GM10266 (cell line): ENCODE results near the gene RALGDS.

Source experiments
- DNase-seq: peaks from one replicate; pipeline ENCODE4 v3.0.0; 2012; ENCODE audit errors: extremely low spot score
- TF ChIP-seq, protein P1 (sequence below): IDR thresholded peaks from 2 replicates; pipeline ENCODE4 v1.5.1; 2012; ENCODE audit warnings: mild to moderate bottlenecking, low read depth; ENCODE audit not compliant: control insufficient read depth, insufficient read depth; ENCODE audit errors: missing control alignments

Gene RALGDS

DNA sequence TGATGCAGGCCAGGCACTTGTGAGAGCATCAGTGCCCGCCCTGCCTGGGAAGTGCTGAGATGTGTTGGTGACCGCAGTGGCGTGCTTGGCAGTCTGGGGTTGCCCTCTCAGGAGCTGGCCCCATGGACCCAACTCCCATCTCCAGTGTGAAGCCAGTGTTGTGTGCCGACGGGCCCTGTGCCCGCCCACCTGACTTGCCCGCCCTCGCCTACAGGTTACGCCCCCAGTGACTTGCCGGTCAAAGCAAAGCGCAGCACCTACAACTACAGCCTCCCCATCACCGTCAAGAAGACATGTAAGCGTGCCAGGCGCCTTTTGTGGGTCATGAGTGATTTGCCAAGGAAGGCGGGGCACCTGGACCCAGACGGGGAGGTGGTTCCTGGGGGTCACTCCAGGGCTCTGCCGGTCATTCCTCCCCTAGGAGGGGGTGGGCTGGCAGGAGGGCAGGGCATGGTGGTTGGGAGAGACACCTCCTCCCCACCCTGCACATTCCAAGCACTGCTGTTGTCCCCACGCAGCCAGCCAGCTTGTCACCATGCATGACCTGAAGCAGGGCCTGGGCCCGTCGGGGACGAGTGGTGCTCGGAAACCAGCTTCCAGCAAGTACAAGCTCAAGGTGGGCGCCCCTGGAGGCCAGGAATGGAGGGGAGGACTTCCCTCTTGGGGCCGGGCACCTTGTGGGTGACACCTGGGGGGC is 66.7 kb downstream of the RALGDS start:
- TF ChIP-seq, protein P1, sequence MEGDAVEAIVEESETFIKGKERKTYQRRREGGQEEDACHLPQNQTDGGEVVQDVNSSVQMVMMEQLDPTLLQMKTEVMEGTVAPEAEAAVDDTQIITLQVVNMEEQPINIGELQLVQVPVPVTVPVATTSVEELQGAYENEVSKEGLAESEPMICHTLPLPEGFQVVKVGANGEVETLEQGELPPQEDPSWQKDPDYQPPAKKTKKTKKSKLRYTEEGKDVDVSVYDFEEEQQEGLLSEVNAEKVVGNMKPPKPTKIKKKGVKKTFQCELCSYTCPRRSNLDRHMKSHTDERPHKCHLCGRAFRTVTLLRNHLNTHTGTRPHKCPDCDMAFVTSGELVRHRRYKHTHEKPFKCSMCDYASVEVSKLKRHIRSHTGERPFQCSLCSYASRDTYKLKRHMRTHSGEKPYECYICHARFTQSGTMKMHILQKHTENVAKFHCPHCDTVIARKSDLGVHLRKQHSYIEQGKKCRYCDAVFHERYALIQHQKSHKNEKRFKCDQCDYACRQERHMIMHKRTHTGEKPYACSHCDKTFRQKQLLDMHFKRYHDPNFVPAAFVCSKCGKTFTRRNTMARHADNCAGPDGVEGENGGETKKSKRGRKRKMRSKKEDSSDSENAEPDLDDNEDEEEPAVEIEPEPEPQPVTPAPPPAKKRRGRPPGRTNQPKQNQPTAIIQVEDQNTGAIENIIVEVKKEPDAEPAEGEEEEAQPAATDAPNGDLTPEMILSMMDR = no peak
- DNase-seq = no peak

DNA sequence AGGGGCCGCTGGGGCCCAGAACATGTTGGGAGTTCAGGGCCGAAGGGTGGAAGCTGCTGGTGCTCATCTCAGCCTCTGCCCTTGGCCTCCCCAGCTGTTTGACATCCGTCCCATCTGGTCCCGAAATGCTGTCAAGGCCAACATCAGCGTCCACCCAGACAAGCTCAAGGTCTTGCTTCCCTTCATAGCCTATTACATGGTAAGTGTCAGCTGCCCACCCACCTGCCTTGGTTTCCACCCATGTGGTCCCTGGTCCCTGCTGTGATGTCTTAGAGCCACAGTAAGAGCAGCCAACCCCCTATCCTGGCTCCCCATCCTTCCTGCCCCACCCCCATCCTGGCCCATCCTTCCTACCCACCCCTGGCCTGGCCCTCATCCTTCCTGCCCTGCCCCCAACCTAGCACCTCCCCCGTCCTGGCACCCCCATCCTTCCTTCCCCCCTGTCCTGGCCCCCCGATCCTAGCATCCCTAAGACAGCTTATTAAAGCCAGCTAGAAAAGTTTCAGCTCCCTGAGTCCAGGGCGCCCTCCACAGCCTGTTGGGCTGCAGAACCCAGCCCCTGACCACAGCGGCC is 69.0 kb downstream of the RALGDS start:
- DNase-seq = no peak
- TF ChIP-seq, protein P1 = no peak

DNA sequence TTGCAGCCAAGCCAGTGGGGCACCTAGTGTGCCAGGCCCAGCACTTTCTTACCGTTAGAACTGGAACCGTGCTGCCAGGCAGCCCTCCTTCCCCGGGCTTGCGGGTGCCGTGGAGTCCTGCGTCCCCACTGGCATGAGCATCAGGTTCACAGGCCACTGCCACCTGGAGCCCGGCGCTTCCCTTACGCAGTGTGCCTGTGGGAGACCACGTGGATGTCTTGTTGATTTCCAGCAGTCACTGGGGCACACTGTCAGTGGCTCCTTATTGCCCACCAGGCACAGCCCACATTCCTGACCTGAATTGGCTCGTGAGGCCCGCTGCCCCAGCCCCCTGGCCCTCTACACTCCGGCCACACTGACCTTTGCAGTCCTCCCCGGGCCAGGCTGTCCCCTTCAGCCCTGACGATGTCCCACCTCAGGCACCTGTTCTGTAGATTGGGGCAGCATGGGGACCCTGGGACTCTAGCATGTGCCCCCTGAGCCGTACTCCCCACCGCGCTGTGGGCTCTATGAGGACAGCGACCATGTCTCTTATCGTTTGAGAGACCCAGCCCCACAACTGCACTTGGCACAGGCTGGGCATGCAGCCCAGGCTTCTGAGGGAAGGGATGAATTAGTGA is 69.6 kb downstream of the RALGDS start:
- DNase-seq = no peak
- TF ChIP-seq, protein P1 = no peak

DNA sequence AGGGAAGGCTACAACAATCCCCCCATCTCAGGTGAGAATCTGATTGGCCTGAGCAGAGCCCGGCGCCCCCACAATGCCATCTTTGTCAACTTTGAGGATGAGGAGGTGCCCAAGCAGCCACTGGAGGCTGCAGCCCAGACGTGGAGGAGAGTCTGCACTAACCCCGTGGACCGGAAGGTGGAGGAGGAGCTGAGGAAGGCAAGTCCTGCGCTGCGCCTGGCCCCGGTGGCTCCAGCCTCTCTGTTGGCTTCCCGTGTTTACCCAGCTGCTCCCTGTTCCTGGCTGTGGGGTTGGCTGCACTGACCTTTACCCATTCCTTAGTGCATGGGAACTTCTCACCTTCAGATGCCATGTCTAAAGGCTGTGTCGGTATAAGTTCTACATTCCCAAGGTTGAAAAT is 70.3 kb downstream of the RALGDS start:
- no peak for DNase-seq
- TF ChIP-seq, protein P1 = no peak

DNA sequence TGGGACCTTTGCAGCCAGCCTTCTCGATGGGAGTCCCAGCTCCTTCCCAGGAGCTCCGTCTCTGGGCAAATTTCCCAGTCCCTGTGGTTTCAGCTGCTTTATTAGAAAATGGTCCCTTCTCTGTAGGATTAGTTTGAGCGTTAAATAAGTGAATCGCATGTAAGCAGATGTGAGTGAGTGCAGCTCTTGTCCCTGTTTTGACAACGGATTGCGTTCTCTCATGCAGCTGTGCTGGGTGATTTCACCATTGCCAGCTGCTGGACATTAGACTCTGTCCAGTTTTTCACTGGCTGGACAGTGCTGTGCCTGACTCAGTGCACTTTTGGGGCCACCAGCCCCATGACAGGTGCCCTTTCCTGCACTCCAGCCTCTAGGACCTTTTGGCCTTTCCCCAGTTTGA is 70.9 kb downstream of the RALGDS start:
- no peak for DNase-seq
- TF ChIP-seq, protein P1 = no peak

DNA sequence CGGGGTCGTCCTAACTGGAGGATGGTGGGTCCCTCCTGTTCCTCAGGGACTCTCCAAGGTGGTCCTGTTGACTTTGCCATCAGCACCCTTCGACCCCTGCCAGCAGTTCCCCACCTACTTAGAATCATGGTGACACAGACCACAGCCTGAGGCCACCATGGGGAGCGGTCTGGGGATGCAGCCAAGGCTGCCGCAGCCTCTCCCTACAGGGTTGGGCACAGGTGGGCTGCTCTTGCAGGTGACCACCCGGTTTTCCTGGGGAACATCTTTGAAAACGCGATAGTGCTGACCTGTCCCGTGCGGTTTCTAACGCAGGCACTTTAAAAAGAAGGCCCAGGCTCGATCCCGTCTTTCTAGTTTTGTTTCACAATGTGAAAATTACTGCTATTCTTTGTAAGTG is 72.0 kb downstream of the RALGDS start:
- TF ChIP-seq, protein P1 = no peak
- no peak for DNase-seq

DNA sequence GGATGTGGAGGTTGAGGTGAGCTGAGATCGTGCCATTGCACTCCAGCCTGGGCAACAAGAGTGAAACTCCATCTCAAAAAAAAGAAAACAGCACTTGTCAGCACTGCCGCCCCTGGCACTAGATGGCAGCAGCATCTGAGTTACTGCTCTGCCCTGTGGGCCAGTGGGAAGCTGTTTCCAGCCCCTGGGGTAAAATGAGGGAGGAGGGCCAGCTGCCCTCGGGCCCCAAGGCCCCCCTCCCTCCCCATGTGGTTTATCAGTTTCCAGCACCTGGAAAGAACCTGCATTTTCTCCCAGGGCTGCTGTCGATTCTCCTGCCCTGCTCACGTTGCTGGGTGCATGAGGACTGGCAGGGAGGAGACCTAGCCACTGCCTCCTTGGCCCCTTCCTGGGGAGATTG is 72.4 kb downstream of the RALGDS start:
- TF ChIP-seq, protein P1 = peak; percentile 37
- no peak for DNase-seq
